ENCODE results near the gene MRPL12.
"Not testable (repeated sequence)": the region's sequence is repeated elsewhere in the genome, so short reads cannot be mapped to it uniquely, and the experiment has no call there.

Gene MRPL12

DNA sequence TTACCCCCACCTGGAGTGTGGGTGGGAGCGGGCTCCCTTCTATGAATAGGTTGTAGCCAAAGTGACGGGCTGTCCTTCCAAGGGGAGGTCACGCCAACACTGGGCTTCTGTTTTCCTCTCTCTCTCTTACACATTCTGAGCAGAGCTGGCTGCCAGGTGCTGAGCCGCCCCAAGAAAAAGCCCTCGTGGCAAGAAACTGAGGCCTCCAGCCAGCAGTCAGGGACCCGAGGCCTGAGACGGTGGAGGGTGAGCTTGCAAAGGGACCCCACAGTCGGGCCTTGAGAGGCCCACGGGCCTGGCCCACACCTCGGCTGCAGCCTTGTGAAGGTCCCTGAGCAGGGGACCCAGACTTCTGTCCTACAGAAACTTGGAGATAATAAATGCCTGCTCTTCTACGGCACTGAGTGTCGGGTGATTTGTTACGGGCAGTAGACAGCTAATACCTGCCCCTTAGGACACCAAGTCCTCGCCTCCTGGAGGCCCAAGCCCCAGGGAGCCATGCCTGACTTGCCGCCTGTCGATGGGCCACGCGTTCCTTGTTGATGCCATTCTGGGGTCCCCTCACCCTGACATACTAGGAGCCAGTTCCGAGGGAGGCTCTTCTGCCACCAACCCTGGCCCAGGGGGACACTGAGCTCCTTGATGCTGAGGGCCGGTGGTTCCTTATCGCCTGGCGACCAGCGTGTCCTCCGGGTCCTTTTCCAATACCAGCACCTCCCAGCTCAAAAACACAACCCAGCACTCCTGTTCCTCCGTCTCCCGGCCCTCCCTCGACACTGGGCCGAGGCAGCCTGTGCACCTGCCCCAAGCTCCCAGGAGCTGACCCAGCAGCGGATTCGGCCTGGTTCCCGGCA lies 35.0 kb downstream of the MRPL12 start:
- Histone ChIP-seq H3K9ac (ENCODE audit: low read length) (no peak overlapping the region), H3K27me3 (ENCODE audit: control insufficient read depth, insufficient read depth, low read length) (peaks cover 18% of the 10 kb centered on the region; the same call in 1 of the 2 replicates), H3K9me3 (ENCODE audit: control insufficient read depth, insufficient read depth, low read depth, low read length) (no peaks in the 10 kb centered on the region), H3K36me3 (ENCODE audit: control insufficient read depth, insufficient read depth, low read length) (no peaks in the 10 kb centered on the region), H3K4me3 (ENCODE audit: low read depth, low read length) (no peak overlapping the region), H3K4me1 (ENCODE audit: control insufficient read depth, insufficient read depth, low read length) (peaks cover 10% of the 10 kb centered on the region), H3K27ac (ENCODE audit: low read depth, low read length) (no peak overlapping the region)

DNA sequence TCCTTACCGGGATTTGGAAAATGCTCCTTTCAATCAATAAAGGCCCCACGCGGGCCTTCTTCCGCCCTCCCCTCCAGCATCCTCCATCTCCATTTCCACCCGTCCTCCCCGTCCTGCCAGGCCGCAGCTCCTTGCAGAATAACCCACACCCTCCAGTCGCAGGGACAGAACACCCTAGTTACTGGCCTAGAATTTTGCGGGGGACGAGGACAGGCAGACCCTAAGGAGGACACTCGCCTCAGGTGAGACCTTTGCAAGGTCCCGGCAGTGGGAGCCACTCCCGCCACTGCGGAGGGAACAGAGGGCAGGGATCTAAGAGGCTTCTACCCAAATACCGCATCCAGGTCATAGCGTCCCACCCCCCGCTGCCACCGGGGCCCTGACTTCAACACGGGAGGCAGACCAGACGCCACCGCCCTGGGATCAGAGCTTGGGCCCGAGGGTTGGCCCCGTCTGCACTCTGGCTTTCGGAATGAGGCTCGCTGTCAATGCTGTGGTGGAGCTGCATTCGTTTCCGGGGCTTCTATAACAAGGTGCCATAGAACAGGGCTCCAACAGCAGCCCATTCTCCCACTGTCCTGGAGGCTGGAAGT lies 35.7 kb downstream of the MRPL12 start:
- Histone ChIP-seq H3K27ac (ENCODE audit: low read depth, low read length) (no peak overlapping the region), H3K9ac (ENCODE audit: low read length) (no peak overlapping the region), H3K36me3 (ENCODE audit: control insufficient read depth, insufficient read depth, low read length) (no peaks in the 10 kb centered on the region), H3K27me3 (ENCODE audit: control insufficient read depth, insufficient read depth, low read length) (peaks cover 18% of the 10 kb centered on the region; the same call in 1 of the 2 replicates), H3K4me3 (ENCODE audit: low read depth, low read length) (no peak overlapping the region), H3K9me3 (ENCODE audit: control insufficient read depth, insufficient read depth, low read depth, low read length) (no peaks in the 10 kb centered on the region), H3K4me1 (ENCODE audit: control insufficient read depth, insufficient read depth, low read length) (peaks cover 10% of the 10 kb centered on the region)

DNA sequence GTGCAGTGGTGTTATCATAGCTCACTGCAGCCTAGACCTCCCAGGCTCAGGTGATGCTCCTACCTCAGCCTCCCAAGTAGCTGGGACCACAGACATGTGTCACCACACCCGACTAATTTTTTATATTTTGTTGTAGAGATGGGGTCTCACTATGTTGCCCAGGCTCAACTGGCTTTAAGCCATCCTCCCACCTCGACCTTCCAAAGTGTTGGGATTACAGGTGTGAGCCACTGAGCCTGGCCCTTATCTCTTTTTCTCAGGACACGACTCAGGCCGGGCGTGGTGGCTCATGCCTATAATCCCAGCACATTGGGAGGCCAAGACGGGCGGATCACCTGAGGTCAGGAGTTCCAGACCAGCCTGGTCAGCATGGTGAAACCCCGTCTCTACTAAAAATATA lies 36.4 kb downstream of the MRPL12 start:
- H3K9ac ChIP-seq (ENCODE audit: low read length); H3K36me3 ChIP-seq (ENCODE audit: control insufficient read depth, insufficient read depth, low read length); H3K4me3 ChIP-seq (ENCODE audit: low read depth, low read length); H3K27ac ChIP-seq (ENCODE audit: low read depth, low read length); H3K9me3 ChIP-seq (ENCODE audit: control insufficient read depth, insufficient read depth, low read depth, low read length): not testable (repeated sequence)
- Histone ChIP-seq H3K4me1 (ENCODE audit: control insufficient read depth, insufficient read depth, low read length) (peaks cover 10% of the 10 kb centered on the region), H3K27me3 (ENCODE audit: control insufficient read depth, insufficient read depth, low read length) (peaks cover 18% of the 10 kb centered on the region; the same call in 1 of the 2 replicates)

DNA sequence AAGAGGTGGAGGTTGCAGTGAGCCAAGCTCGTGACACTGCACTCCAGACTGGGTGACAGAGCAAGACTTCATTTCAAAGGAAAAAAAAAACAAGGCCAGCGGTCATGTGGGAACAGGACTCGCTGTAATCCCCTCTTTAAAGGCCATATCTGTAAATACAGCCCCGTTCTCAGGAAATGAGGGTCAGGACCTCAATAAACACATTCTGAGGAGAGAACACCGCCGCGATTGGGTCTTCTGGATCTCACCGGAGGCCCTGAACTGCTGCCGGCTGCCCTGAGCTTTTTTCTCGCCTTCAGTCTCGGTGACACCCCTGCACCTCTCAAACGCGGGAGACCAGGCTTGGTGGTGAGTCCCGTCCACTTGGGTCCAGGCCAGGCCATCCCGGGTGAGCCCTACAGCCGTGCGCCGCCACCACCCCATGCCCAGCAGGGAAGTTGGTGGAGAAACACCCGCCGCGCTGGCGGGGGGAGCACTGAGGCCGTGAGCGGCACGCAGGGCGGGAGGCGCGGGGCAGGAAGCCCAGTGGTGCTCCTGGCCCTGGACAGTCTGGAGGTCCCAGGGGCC lies 37.3 kb downstream of the MRPL12 start:
- Histone ChIP-seq H3K4me3 (ENCODE audit: low read depth, low read length) (no peak overlapping the region), H3K9me3 (ENCODE audit: control insufficient read depth, insufficient read depth, low read depth, low read length) (no peaks in the 10 kb centered on the region), H3K27me3 (ENCODE audit: control insufficient read depth, insufficient read depth, low read length) (peaks cover 12% of the 10 kb centered on the region; the same call in 1 of the 2 replicates), H3K27ac (ENCODE audit: low read depth, low read length) (no peak overlapping the region), H3K4me1 (ENCODE audit: control insufficient read depth, insufficient read depth, low read length) (peaks cover 8% of the 10 kb centered on the region), H3K36me3 (ENCODE audit: control insufficient read depth, insufficient read depth, low read length) (no peaks in the 10 kb centered on the region), H3K9ac (ENCODE audit: low read length) (no peak overlapping the region)

DNA sequence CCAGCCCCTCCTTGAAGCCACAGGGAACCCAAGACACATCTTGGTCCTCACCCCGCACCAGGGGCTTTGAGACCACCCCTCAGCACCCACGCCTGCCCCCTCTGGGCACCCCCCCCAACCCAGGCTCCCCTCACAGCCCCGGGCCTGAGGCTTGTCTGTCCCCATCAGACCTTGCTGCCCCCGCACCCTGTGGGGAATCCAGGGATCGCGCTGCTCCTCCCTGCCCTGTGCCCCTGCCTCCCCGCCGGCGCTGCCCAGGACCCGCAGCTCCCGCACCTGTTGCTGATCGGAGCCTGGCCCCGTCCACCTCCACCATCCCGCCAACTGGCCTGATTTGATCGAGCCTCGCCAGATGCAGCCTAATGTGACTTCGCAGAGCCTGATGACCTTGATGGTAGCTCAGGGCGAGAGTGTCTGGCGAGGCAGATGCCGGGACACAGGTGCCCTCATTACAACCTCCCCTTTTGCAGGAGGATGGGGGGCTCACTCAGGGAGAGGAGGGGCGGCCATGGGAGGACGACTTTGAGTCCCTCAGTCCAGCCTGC lies 38.0 kb downstream of the MRPL12 start:
- no peaks in the 10 kb centered on the region for H3K36me3 ChIP-seq (ENCODE audit: control insufficient read depth, insufficient read depth, low read length)
- no peaks in the 10 kb centered on the region for H3K9me3 ChIP-seq (ENCODE audit: control insufficient read depth, insufficient read depth, low read depth, low read length)
- H3K4me1 ChIP-seq (ENCODE audit: control insufficient read depth, insufficient read depth, low read length): peaks cover 2% of the 10 kb centered on the region; the same call in 1 of the 2 replicates
- no peak overlapping the region for H3K27ac ChIP-seq (ENCODE audit: low read depth, low read length)
- no peak overlapping the region for H3K4me3 ChIP-seq (ENCODE audit: low read depth, low read length)
- H3K27me3 ChIP-seq (ENCODE audit: control insufficient read depth, insufficient read depth, low read length): peaks cover 5% of the 10 kb centered on the region; the same call in 1 of the 2 replicates
- no peak overlapping the region for H3K9ac ChIP-seq (ENCODE audit: low read length)

DNA sequence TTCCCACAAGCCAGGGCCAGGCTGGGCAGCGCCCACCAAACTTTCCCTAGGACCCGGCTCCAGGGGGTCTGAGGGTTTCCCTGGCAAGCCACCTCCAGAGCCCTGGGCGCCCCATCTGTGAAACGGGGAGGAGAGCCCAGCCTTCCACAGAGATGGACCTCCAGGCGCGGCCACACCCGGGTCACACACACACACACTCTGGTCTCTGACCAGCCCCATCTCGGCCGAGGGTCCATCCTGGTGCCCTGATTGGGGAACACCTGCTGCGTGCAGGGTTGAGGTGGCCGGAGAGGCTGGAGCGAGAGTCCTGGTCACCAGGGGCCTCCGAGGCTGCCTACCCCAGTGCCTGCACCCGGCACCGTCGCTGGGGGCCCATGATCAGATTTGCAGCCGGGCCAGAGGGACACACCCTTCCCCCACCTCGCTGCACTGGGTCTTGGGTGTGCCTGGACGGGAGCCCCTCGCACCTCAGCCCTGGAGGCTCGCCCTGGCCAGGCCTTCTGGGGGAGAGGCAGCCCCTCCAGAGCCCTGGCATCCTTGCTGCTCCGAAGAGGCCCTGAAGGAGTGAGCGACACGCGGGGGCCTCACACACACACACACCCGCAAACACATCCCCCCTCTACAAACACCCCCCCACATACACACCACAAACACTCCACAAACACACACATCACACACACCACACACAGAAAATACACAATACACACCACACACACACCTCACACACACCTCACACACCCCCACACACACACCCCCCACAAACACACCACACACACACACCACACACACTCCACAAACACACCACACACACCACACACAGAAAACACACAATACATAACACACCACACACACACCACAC lies 38.7 kb downstream of the MRPL12 start:
- Histone ChIP-seq H3K9me3 (ENCODE audit: control insufficient read depth, insufficient read depth, low read depth, low read length) (no peaks in the 10 kb centered on the region), H3K4me1 (ENCODE audit: control insufficient read depth, insufficient read depth, low read length) (no peaks in the 10 kb centered on the region), H3K4me3 (ENCODE audit: low read depth, low read length) (no peak overlapping the region), H3K27me3 (ENCODE audit: control insufficient read depth, insufficient read depth, low read length) (peaks cover 3% of the 10 kb centered on the region; the same call in 1 of the 2 replicates), H3K27ac (ENCODE audit: low read depth, low read length) (no peak overlapping the region), H3K9ac (ENCODE audit: low read length) (no peak overlapping the region), H3K36me3 (ENCODE audit: control insufficient read depth, insufficient read depth, low read length) (no peaks in the 10 kb centered on the region)

All from HUES6 (cell line).